ENCODE results near the gene ATP5F1A.
A peak's percentile ranks its signal among the peaks of the same experiment; 100 is the strongest.

ATP5F1A gene

DNA sequence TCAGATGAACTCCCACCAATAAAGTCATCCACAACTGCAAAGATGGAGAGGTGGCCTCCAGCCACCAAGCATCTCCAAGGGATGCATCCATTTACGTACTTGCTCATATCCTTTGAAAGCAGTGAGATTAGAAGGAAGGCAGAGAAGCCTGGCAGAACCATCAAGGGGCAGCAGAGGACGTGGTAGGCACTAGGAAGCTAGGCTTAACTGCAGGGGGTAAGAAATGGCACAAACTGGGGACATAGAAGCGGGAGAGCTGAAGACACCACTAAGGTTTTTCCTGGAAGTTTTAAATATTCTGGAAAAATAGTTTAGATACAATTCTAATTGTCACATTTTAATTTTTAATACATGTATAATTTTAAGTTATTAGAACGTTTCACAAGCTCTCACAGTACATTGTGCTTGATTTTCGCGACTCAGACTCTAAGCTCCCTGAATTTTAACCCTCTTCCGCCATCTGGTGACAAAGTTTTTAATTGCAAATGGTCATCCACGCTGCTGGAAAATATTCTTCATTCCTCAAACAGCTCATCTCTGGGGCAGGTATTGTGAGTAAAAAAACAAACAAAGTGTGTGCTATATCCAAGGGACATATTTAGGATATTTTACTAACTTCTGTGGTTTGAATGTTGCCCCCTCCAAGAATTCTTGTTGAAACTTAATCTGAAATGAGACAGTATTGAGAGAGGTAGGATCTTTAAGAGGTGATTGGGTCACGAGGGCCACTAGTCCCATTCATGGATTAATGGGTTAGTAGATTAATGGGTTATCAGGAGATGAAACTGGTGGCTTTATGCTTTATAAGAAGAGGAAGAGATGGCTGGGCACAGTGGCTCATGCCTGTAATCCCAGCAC is 24.4 kb downstream of the ATP5F1A start:
- DNase-seq (ENCODE audit: low spot score) = peak; percentile 69

DNA sequence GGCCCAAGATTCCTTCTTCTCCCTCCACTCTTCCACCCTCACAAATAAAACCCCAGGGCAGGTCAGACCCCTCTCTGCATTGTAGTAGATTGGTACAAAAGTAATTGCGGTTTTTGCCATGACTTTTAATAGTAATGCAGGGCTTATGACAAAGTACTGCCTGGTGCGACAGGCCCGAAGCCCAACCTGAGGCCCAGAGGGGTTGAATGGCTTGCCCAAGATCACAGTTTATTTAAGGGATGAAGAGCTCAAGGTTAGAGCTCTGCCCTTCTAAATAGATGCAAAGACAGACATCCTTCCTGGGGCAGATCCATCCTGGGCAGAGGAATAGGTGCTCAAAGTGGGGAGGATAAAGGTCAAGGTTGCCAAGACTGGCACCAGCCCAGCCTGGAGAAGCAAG is 25.1 kb downstream of the ATP5F1A start:
- no peak for DNase-seq (ENCODE audit: low spot score)

DNA sequence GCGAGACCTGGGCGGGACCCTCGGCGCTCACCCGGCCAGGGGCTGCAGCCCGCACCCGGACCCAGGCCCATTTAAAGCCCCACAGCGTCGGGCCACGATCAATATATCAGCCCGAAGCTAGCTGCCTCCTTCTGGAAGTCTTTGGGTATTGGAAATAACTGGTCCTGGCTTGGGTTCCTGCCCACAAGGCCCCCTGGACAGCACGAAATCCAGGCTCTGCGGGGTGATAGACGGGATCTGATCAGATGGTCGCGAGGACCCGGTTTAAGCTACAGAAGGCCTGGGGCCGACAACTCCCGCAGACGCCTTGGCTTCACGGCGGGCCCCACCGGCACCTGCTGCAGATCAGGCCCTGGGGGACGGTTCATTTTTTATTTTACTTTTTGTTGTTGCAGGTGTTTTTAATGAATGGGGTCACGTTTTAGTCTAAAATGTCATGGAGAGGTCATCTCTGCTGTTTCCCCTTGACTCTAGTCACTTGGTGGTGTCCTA is 25.7 kb downstream of the ATP5F1A start:
- no peak for DNase-seq (ENCODE audit: low spot score)

DNA sequence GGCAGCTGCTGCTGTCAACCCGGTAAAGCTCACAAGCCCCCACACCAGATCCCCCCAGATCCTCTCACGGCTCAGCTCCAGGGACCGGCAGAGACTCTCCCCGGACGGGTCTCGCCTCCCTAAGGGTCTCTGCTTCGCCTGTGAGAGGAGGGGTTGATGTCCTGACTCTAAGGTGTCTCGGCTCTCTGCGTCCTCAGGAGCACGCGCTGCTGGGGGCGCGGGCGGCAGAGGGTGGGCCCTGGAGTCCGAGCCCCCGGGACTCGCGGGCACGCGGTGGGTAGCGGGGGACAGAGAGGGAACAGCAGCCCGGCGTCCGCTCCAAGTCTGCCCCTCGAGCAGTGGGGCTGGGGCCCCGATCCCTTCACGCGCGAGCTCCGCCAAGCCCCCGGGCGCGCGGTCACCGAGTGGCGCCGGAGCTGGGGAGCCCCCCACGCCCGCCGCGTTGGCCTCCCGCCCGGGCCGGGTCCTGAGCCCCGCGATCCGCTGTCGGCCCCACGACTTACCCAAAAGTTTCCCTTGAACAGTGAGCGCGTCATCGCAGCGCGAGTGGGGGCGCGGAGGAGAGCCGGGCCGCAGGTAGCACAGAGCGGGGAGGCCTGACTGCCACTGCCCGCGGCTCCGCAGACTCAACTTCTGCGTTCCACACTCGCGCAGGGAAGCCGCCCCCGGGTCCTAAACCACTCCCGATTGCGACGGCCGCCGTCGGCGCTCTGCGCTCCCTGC is 26.3 kb downstream of the ATP5F1A start, which contains the start of gene PSTPIP2:
PSTPIP2 (minus strand) TSS at position 608 of the 723 bp plus-strand sequence; CDS start at position 536, 72 bp downstream.
- DNase-seq (ENCODE audit: low spot score) = peak; percentile 47

DNA sequence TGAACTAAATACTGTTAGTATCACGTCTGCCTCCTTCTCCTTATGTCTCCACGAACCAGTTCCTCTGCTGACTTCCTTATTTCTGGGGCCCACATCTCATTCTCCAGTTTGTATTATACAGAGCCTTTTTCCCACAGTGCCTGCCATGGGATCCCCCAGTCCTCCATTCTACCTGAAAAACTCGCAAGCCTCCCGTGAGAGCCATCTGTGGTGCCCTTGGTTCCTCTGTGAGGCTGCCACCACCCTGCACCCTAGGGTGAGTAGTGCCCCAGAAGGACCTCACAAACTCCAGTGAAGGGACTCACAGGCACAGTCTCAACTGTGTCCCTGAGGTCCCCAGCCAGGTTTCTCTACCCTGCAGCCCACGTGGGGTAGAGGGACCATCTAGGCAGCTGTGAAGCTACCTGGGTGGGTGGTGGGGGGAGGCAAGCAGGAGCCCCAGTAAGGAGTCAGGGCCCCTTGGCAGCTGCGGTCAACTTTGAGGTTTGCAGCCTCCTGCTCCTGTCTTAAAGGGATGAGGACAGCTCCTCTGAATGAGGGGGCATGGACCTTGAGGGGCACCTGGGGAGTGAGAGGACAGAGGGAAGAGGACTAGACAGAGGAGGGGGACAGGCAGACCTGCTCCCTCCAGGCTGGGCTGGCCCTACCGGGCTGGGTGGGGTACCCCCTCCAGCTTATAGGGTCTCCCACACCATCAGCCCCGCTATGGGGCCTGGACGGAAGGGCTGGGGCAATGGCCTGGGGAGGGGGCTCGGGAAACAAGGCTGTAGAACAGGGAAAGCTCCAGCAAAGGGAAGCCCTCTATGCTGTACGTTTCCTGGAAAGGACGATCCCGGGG is 27.1 kb downstream of the ATP5F1A start:
- peak; percentile 26 for DNase-seq (ENCODE audit: low spot score)

DNA sequence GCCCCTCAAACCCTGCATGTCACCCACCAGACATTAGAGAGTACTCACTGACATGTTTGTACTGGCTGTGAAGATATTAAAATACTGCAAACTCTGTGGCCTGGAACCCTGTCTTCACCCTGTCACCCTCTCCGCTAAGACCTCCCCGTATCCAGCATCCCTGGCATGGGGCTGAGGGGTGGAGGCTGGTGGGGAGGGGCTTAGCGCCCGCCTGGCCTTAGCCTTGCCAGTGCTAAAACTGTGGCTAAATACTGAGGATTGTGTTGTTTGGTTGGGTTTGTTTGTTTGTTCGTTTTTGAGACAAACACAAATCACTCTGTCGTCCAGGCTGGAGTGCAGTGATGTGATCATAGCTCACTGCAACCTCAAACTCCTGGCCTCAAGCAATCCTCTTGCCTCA is 27.9 kb downstream of the ATP5F1A start:
- DNase-seq (ENCODE audit: low spot score) = no peak

DNA sequence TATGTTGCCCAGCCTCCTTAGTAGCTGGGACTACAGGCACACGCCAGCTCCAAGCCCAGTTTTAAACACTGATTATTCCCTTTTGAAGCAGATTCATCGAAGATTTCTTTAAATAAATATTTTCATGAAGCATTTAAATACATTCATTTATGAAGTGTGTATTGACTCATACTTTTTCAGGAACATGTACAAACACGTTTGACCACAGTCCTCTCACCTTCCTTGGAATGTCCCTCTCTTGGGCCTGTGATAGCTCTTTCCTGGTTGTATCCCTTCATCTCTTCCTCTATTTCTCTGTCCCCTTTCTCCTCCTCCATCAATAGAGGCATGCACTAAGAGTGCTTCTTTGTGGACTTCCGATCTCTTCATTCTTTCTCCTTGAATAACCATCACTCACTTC is 28.6 kb downstream of the ATP5F1A start:
- DNase-seq (ENCODE audit: low spot score) = no peak

DNA sequence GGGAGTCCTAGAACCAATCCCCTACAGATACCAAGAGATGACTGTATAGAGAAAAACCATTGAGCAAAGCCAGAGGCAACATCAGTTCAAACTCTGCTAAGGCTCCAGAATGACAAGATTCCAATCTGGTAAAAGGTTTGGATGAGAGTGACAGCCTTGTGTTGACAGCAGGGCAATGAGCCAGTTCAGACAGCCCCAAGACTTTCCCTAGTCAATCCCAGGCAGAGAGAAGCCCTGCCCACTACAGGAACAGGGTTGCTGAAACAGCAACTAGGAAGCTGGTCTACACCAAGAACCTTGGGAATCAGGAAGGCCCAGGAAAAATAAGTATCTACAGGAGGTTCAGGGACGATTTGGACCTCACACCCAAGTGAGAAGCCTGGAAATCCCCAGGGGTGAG is 29.3 kb downstream of the ATP5F1A start:
- no peak for DNase-seq (ENCODE audit: low spot score)

DNA sequence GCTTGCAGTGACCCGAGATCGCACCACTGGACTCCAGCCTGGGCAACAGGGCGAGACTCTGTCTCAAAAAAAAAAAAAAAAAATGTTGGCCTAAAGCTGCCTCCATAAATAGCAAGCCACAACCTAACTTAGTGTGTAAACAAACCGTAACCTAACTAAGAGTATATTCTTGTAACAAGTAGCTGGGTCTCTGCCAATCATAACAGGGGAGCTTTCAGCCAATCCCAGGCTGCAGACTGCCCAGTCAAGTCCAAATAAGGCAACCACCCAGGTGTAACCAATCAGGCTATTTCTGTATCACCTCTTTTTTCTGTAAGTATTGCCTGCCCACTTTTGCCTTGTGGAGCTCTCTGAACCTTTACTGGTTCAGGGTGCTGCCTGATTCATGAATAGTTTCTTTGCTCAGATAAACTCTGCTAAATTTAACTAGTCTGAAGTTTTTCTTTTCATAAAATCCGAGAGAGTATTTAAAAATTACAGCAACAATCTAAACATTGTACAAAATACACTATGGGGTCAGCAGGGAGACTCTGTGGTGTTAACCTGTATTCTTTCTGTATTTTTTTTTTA is 30.6 kb downstream of the ATP5F1A start:
- DNase-seq (ENCODE audit: low spot score) = no peak

DNA sequence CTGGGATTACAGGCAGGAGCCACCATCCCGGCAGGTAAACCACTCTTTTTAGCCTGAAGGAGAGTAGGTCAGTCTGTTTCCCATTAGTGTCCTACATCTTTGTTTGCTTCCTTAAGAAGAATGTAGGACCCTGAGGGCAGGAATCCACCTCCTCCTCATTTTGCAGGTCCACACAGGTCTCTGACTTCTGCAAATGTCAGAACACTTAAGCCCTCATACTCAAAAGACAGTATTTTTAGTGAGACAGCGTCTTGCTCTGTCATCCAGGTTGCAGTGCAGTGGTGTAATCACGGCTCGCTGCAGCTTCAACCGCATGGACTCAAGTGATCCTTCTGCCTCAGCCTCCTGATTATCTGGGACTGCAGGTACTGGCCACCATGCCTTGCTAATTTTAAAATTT is 35.3 kb downstream of the ATP5F1A start:
- no peak for DNase-seq (ENCODE audit: low spot score)

DNA sequence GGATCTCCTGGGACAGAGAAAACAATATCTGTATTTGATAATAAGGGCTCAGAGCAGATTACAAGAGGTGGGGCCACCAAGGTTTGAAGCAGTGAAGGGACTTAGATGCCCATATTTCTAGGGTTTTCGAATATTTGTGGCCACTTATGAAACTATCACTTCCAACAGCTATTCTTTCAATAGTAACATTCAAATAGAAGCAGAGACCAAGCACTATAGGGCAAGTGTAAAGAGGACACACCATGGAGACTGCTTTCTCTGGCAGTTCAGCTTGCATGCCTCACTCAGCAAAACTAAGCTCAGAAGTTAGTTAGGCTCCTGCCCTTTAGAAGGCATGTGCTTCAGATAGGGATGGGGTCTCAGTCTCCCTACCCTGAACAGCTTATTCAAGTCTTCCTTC is 36.3 kb downstream of the ATP5F1A start:
- DNase-seq (ENCODE audit: low spot score) = no peak

DNA sequence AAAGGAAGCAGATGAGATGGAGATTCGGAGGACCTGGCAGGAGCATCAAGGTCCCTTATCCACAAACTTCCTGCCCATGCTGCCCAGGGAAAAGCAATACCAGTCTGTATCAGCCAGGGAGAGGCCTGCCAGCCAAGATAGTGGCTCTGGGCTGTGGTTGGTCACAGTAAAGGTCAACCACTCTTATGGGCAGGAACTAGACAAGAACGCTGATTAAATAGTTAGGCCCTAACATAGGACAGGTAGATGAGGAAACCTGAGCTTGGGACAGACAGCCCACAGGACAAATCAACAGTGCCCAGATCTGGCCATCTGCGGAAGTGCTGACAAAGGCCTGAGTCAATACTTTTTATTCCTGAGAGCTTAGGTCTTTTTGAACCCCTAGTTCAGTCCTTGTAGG is 36.7 kb downstream of the ATP5F1A start:
- no peak for DNase-seq (ENCODE audit: low spot score)

DNA sequence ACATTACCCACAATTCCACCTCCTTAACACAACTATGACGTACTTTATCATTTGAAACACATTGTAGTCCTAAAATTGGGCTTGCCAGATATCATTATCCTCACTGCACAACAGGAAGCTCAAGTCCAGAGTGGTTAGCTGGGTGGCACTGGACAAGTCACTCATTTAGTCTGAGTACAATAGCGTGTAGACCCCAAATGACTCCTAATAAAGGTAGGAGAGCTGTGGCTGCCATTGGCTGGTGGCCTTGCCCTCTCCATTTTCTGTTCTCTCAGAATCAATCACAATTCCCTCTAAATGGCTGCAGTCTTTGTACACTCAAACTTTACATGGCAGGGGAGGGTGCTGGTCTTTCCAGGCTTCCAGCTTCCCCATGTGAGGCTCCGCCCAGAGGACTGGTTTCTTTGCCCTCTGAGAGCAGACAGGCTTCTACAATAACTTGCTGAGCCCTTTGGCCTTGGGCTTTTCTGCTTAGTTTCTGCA is 37.7 kb downstream of the ATP5F1A start:
- DNase-seq (ENCODE audit: low spot score) = no peak

DNA sequence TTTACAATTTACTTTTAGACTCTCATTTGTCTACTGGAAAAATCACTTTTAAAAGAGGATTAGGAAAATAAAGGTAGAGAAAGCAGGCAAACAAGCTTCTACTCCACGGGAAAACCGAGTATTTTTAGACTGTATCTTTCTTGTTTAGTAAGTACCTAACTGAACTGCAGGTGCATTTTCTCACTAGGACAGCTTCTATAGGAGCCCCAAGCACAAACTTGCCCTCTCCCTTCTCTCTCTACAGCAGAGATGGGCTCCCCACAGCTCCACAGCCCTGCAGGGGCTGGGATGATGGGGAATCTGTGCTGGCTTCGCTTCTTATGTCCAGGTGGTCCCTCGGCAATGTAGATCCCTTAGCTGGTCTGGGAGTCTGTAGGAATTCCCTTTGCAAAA is 42.3 kb downstream of the ATP5F1A start:
- no peak for DNase-seq (ENCODE audit: low spot score)

DNA sequence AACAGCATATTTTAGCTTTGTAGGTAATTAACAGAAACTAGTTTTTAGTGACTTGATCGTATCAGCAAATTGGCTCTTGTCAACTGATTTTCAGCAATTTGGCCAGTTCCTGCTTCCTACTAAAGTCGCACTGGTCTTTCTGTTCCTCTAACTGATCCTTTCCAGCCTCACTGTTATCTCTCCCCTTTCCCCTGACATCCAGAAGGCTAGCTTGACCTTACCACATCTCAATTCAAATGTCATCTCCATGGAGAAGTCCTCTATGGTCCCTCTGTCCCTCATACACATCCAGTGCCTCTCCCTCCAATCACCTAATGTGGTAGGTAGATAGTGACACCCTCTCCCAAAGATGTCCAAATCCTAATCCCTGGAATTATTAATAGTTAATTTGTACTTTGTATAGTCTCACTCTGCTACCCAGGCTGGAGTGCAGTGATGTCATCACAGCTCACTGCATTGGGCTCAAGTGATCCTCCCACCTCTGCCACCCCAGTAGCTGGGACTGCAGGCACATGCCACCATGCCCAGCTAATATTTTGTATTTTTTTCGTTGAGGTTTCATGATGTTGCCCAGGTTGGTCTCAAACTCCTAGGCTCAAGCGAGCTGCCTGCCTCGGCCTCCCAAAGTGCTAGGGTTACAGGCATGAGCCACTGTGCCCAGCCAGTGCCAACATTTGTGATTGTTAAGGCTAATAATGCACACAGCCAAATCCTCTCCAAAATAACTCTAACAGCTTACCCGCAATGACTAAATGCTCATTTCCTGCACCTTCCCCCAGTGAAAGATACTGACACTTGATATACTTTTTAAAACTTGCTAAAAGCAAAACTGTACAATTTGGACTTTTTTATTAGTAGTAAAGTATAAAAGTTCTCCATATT is 42.9 kb downstream of the ATP5F1A start:
- no peak for DNase-seq (ENCODE audit: low spot score)

DNA sequence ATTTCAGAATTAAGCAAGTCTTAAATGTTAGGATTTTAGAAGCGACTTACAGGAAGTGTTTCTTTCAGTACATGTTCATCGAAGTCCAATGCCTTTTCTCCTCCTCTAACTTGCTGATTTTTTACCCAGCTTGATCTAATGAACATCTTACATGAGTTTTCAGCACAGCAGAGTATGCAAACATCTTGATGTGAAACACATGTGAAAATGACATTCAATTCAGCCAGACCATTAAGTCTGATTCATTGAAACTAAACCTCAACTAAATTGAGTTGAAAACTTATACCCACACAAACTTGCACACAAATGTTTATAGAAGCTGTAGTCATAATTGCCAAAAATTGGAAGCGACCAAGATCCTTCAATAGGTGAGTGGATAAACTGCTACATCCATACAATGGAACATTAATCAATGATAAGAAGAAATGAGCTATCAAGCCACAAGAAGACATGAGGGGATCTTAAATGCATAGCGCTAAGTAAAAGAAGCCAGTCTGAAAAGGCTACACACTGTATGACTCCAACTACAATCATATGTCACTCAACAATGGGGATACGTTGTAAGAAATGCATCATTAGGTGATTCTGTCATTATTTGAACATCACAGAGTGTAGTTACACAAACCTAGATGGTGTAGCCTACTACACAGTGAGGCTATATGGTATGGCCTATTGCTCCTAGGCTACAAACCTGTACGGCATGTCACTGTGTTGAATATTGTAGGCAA is 44.6 kb downstream of the ATP5F1A start:
- no peak for DNase-seq (ENCODE audit: low spot score)

DNA sequence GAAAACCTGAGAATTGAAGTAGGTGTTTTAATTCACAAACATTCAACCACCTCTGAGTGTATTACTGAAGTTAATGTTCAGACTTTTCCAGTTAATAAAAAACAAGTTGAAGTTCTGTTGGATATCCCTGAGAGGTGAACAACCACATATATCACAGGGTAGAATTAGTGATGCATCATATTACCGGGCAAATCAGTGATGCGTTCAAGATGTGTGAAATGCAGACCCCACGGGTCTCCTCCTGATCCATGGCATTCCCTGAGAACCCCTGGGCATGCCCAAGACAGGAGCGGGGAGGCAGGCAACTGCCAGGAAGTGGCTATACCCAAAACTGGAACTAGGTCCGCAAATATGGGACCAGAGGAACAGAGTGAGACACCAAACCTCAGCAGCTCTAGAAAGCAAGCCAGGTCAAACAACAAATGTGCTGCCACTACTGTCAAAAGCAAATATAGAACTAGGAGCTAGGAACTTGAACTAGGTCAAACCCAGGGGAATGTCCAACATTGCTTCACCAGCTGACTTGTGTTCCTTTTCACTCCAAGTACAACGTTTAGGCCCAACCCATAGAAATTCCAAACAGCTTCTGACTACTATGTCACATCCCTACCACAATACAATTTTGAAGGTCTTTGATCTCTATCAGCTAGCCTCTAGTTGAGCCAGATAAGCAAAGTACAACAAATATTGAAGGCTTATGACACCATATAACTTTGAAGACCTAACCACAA is 46.2 kb downstream of the ATP5F1A start:
- DNase-seq (ENCODE audit: low spot score) = no peak

DNA sequence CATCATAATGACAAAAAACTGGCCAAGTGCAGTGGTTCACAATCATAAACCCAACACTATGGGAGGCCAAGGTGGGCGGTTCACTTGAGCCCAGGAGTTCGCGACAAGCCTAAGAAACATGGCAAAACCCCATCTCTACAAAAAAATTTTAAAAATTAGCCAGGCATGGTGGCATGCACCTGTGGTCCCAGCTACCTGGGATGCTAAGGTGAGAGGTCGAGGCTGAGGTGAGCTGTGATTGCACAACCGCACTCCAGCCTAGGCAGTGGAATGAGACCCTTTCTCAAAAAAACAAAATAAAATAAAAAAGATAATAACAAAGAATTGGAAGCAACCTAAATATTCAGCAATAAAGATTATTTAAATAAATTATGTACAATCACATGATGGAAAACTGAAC is 47.8 kb downstream of the ATP5F1A start:
- no peak for DNase-seq (ENCODE audit: low spot score)

DNA sequence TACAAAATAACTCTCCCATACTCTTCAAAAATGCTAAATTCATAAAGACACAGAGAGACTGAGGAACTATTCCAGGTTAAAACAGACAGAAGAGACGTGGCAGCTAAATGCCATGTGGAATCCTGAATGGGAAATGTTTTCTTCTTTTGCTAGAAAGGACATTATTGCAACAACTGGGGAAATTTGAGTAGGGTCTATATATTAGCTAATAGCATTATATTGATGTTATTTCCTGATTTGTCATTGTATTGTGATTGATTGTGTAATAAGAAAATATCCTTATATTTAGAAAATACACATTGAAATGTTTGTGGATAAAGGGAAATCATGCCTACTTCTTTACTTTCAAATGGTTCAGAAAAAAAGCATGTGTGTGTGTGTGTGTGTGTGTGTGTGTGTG is 49.5 kb downstream of the ATP5F1A start:
- no peak for DNase-seq (ENCODE audit: low spot score)

Data from Ammon's horn (tissue), 1 donor.